Raji (cell line): ENCODE measurements around the gene LRRTM4.

ENCODE experiments used
- POLR2A ChIP-seq: IDR thresholded peaks from 2 replicates; pipeline ENCODE4 v1.6.1; 2011; ENCODE audit warnings: low read depth, low read length, control low read depth; ENCODE audit not compliant: insufficient read depth

The LRRTM4 gene

GRCh38 chr2:77169426-77169825, 352.8 kb downstream of the LRRTM4 start:
- TF ChIP-seq POLR2A: no peak

GRCh38 chr2:77161009-77161408, 361.2 kb downstream of the LRRTM4 start:
- TF ChIP-seq POLR2A: no peak

GRCh38 chr2:77156599-77156998, 365.6 kb downstream of the LRRTM4 start:
- TF ChIP-seq POLR2A: no peak

DNA sequence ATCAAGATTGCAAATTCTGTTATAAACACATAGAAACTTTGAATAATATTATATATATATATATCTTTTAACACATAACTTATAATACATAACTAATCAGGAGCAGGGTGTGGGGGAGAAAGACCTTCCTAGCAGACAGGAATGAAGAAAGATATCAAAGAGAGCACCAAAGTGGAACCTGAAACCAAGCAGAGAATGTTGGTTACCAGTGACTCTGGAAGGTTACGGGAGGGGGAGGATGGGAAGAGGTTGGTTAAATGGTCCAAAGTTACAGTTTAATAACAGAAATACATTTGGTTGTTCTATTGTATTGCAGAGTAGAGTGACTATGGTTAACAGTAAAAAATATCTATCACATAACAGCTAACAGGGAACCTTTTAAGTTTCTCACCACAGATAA, 366.7 kb downstream of the LRRTM4 start:
- no peak for TF ChIP-seq POLR2A

- TF ChIP-seq POLR2A: no peak
Observed at GRCh38 chr2:77149565-77149964, 372.6 kb downstream of the LRRTM4 start.

DNA sequence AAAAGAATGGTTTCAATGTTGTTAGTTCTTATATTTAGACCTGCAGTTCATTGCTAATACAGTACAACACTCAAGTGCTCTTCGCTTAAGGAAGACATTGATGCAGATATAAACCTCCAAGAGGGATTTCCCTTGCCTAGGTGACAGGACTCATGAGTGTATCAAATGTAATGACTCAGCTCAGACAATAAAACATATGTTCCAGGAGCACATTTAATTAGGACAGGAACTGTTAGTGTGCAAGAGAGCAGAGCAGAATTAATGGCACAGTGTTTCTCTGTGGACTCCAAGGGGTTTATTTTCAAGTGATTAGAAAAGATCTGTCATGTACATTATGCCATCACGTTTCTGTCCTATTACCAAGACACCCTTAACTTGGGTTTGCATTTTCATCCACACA, 375.0 kb downstream of the LRRTM4 start:
- no peak for TF ChIP-seq POLR2A

DNA sequence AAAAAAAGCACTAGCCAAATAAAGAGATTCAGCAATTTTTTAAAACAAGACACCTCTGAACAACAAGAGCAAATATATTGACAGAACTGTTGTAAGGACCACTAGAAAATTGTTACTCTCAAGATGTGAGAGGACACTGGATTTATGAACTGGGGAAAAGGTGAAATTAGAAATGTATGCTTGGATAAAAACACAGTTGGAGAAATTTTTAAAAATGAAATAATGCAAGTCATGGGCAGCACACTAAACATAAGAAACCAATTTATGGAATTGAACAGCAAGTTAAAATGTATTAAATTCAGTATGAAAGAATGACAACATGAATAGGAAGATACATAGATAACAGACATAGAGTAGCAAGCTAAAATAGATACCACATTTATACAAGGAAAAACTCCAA, 377.4 kb downstream of the LRRTM4 start:
- no peak for TF ChIP-seq POLR2A

GRCh38 chr2:77142141-77142540, 380.0 kb downstream of the LRRTM4 start:
- TF ChIP-seq POLR2A: no peak

DNA sequence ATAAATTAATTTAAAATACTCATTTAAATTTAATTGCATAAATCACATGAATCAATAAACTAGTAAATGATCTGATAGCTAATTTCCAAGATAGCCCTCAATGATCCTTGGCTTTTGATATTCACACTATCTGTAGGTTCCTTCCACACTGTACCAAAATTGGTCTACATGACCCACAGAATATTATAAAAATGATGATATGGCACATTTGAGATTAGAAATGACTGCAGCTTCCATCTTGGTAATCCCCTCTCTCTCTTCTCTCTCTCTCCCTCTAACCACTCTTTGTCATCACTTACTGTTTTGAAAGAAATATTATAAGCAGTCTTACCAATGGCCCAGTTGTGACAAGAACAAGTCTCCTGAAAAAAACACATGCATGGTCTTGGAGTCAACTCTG, 394.8 kb downstream of the LRRTM4 start:
- no peak for TF ChIP-seq POLR2A

DNA sequence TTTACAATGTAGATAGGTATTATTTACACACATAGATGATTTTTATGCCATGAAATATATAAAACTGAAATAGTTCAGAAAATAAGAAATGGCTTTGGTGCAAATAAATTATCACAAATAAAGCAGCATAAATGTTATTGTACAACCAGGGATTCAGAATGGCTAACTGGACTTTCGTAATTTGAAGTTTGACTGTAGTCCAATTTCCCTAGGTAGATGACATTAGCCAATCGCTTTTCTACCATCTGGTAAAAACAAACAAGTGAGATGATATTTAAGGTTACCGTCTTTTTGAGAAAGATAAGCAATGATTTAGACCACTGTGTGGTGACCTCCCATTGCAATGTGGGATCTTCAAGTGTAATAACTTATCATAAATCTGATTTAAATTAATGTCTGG, 400.7 kb downstream of the LRRTM4 start:
- TF ChIP-seq POLR2A: no peak

DNA sequence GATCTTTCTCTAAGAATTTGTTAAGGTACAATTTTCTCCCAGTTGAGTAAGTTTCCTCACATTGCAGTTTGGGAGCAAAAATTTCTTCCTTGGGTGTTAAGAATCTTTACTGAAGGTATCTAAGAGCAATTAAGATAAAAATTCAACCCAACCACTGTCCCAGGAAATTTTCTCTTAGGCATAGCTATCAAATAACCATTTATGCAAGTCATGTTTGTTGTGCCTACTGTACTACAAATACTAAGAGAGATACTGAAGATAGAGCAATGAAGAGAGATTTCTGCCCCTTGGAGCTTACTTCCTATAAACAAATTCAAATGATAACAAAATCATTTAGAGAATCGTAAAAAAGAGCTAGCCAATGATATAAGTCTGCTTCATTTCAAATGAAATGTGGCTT, 402.8 kb downstream of the LRRTM4 start:
- no peak for TF ChIP-seq POLR2A

GRCh38 chr2:77108915-77109314, 413.3 kb downstream of the LRRTM4 start:
- no peak for TF ChIP-seq POLR2A

- TF ChIP-seq POLR2A: no peak
Observed at GRCh38 chr2:77105008-77105407, 417.2 kb downstream of the LRRTM4 start.

DNA sequence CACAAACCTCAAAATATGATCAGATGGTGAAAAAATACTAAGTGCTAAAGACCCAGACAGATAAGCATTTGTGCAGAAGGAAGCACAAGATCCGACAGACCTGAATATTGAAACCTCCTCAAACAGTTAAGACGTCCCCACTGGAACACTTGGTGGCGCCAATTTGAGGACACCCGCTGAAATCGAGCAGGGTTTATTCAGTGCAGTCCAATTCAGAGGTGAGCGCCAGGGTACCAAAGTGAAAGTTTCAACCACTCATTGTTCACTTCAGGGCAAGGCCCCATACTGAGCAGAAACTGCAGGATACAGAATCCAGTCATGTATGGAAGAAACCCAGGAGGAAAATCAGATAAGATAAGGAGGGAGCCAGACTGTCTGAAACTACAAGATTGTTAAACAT, 417.6 kb downstream of the LRRTM4 start:
- TF ChIP-seq POLR2A: no peak

GRCh38 chr2:77102927-77103326, 419.2 kb downstream of the LRRTM4 start:
- no peak for TF ChIP-seq POLR2A

GRCh38 chr2:77101796-77102452, 420.3 kb downstream of the LRRTM4 start:
- no peak for TF ChIP-seq POLR2A

- no peak for TF ChIP-seq POLR2A
Observed at GRCh38 chr2:77099961-77100360, 422.2 kb downstream of the LRRTM4 start.

- no peak for TF ChIP-seq POLR2A
Observed at GRCh38 chr2:77095096-77095495, 427.1 kb downstream of the LRRTM4 start.

DNA sequence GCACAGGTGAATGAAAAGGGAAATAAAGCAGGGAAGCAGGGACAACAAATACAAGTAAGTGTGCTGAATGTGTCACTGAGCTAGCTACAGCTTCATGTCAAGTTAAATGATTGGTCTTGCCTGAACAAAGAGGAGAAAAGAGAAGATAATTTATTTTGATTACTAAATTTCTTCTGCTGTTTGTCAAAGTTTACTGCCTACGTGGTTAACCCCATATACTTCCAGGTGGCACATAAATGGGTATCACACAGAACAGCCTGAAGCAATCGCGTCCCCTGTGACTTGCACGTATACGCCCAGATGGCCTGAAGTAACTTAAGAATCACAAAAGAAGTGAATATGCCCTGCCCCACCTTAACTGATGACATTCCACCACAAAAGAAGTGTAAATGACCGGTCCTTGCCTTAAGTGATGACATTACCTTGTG, 434.2 kb downstream of the LRRTM4 start:
- no peak for TF ChIP-seq POLR2A
